Measurements from ENCODE around the gene FKBP3. TPM values are rescaled to one million over a fixed set of nuclear protein-coding genes. Genes with fewer than 3 reads are reported as not detected.
A peak's percentile ranks its signal among the peaks of the same experiment; 100 is the strongest.

FKBP3 gene
- total and polyA plus RNA-seq, 2 of the 13 experiments (the other 11 are each of a cell fraction or from before 2014, with no cell fraction given), result 57.0 to 87.6 TPM

DNA sequence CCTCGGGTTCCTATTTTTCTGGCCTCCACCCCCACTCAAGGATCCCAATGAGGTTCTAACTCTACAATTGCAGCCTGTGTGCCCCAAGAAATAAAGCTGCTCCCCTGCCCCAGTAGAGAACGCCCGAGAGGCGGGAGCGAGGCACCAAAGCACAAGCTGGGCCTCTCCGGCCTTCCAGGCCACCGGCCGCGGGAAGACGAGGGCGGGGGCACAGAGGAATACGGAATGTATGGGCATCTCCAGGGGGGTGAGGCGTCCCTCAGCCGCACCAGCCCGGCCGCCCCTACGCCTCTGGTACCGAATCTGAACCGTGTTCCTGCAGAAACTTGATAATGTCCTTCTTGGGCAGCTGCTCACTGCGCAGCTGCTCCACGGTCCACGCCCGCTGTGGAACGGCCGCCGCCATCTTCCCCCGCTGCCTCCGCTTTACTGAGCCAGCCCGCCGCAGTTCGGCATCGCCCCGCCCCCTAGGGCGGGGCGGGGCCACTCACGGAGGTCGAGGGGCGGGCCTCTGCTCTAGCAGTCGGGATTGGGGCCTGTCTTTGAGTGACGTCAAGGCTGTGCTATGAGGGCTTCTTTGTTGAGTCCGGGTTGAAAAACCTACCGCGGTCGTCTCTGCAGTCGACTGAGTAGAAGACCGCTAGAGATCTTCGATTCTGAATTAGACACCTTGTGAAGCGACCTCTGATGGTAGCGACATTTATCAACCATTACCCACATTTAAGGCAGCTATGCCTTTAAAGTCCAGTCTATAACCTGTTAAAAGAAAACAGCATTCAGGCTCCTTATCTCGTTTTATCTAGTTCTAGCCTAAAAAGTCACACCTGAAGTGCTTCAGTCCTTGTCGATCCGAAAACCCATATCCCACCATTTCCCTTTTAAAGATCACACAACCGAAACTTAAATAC is at the start of gene FKBP3 (continued):
- TF ChIP-seq, protein P1, sequence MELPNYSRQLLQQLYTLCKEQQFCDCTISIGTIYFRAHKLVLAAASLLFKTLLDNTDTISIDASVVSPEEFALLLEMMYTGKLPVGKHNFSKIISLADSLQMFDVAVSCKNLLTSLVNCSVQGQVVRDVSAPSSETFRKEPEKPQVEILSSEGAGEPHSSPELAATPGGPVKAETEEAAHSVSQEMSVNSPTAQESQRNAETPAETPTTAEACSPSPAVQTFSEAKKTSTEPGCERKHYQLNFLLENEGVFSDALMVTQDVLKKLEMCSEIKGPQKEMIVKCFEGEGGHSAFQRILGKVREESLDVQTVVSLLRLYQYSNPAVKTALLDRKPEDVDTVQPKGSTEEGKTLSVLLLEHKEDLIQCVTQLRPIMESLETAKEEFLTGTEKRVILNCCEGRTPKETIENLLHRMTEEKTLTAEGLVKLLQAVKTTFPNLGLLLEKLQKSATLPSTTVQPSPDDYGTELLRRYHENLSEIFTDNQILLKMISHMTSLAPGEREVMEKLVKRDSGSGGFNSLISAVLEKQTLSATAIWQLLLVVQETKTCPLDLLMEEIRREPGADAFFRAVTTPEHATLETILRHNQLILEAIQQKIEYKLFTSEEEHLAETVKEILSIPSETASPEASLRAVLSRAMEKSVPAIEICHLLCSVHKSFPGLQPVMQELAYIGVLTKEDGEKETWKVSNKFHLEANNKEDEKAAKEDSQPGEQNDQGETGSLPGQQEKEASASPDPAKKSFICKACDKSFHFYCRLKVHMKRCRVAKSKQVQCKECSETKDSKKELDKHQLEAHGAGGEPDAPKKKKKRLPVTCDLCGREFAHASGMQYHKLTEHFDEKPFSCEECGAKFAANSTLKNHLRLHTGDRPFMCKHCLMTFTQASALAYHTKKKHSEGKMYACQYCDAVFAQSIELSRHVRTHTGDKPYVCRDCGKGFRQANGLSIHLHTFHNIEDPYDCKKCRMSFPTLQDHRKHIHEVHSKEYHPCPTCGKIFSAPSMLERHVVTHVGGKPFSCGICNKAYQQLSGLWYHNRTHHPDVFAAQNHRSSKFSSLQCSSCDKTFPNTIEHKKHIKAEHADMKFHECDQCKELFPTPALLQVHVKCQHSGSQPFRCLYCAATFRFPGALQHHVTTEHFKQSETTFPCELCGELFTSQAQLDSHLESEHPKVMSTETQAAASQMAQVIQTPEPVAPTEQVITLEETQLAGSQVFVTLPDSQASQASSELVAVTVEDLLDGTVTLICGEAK (IDR thresholded peaks at IDR 0.05), result no peak
- TF ChIP-seq, protein P1 (CRISPR knock-in tag; IDR thresholded peaks at IDR 0.05), result peak; percentile 71; the same call in 1 of the 2 replicates
- TF ChIP-seq, protein P2, sequence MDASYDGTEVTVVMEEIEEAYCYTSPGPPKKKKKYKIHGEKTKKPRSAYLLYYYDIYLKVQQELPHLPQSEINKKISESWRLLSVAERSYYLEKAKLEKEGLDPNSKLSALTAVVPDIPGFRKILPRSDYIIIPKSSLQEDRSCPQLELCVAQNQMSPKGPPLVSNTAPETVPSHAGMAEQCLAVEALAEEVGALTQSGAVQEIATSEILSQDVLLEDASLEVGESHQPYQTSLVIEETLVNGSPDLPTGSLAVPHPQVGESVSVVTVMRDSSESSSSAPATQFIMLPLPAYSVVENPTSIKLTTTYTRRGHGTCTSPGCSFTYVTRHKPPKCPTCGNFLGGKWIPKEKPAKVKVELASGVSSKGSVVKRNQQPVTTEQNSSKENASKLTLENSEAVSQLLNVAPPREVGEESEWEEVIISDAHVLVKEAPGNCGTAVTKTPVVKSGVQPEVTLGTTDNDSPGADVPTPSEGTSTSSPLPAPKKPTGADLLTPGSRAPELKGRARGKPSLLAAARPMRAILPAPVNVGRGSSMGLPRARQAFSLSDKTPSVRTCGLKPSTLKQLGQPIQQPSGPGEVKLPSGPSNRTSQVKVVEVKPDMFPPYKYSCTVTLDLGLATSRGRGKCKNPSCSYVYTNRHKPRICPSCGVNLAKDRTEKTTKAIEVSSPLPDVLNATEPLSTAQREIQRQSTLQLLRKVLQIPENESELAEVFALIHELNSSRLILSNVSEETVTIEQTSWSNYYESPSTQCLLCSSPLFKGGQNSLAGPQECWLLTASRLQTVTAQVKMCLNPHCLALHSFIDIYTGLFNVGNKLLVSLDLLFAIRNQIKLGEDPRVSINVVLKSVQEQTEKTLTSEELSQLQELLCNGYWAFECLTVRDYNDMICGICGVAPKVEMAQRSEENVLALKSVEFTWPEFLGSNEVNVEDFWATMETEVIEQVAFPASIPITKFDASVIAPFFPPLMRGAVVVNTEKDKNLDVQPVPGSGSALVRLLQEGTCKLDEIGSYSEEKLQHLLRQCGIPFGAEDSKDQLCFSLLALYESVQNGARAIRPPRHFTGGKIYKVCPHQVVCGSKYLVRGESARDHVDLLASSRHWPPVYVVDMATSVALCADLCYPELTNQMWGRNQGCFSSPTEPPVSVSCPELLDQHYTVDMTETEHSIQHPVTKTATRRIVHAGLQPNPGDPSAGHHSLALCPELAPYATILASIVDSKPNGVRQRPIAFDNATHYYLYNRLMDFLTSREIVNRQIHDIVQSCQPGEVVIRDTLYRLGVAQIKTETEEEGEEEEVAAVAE (CRISPR knock-in tag; IDR thresholded peaks at IDR 0.05; ENCODE audit: borderline replicate concordance), result peak; percentile 45; the same call in 1 of the 2 replicates
- TF ChIP-seq ATF1 (CRISPR knock-in tag; IDR thresholded peaks at IDR 0.05) (peak; percentile 51; the same call in 1 of the 2 replicates), NFE2 (CRISPR knock-in tag; IDR thresholded peaks at IDR 0.05) (no peak), EZH2 (conservative IDR thresholded peaks at IDR 0.05; ENCODE audit: low read depth, low read length) (no peak), BORCS8-MEF2B (CRISPR knock-in tag; IDR thresholded peaks at IDR 0.05) (peak; percentile 78), ZNF629 (CRISPR knock-in tag; conservative IDR thresholded peaks at IDR 0.05) (no peak), ZNF879 (CRISPR knock-in tag; IDR thresholded peaks at IDR 0.05) (0 out of 2 replicates have a peak, but pooled peaks have one; percentile 39), SALL1 (CRISPR knock-in tag; IDR thresholded peaks at IDR 0.05) (peak; percentile 76), POLR2G (IDR thresholded peaks at IDR 0.05; ENCODE audit: low read depth, low read length) (peak; percentile 92)
- TF ChIP-seq, protein P3, sequence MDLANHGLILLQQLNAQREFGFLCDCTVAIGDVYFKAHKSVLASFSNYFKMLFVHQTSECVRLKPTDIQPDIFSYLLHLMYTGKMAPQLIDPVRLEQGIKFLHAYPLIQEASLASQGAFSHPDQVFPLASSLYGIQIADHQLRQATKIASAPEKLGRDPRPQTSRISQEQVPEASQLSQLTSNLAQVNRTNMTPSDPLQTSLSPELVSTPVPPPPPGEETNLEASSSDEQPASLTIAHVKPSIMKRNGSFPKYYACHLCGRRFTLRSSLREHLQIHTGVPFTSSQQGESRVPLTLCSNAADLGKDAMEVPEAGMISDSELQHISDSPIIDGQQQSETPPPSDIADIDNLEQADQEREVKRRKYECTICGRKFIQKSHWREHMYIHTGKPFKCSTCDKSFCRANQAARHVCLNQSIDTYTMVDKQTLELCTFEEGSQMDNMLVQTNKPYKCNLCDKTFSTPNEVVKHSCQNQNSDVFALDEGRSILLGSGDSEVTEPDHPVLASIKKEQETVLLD (CRISPR knock-in tag; IDR thresholded peaks at IDR 0.05; ENCODE audit: low read depth), result no peak
